Kidney capillary endothelial cell (primary cell): ENCODE measurements around the gene TREX2.

Experiments
- DNase-seq: peaks from one replicate; pipeline ENCODE4 v3.0.0-alpha.2; 2018; ENCODE audit warnings: low spot score

The TREX2 gene

DNA sequence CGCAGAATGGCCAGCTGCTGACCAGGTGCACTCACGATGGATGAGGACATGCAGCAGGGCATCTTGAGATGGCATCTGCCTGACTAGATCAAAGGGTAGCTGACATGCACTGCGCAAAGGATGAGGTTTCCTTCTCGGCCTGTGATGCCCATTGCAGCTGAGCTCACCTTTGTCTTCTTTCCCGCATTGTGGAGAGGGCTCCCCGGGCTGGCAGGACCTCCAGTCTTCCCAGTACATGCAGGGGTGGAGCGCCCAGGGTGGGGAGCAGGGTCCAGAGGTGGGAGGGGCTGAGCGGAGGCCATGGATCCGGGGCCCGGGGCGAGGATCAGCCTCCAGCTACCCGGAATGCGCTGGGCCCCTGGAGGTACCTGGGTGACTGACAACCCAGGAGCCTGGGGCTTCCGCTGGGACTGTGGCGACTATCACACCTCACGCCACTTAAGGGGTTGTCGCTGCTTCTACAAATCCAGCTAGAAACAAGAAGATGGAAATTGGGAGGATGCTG lies 12.0 kb downstream of the TREX2 start:
- no peak for DNase-seq

DNA sequence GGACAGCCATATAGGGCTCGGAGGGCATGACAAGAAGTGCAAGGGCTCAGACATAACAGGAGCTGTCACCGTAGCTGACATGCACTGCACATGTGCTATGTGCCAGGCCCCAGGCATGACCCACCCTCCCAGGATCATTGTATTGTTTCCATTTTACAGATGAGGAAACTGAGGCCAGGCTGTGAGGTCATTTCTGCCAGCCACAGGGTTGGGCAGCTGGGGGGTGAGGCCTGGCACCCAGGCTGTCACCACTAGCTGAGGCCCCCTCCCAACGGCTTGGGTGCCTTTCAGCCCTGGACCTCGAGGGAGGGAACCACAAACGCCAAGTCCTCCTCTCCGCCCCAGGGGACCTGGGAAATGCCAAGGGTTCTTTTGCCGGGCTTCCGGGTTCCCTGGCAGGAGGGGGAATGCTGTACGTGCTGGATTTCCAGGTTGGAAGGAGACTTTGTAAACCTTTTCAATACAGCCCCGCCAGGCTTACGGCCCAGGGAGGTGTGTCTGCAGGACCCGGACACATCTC lies 12.6 kb downstream of the TREX2 start:
- no peak for DNase-seq

DNA sequence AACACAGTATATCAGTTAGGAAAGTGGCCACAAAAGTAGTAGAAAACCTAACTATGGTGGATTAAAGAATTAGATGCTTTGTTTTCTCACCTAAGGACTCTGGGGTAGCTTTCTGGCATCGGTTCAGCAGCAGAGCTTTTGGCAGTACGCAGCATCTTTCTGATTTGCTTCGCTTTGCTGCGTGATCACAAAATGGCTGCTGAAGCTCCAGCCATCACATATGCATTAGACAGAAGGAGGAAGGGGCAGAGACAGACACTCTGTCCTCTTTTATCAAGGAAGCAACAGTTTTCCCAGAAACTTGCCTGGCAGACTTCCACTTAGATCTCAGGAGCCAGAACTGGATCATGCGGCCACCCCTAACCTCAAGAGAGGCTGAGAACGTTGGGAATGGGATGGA lies 15.1 kb downstream of the TREX2 start:
- no peak for DNase-seq

DNA sequence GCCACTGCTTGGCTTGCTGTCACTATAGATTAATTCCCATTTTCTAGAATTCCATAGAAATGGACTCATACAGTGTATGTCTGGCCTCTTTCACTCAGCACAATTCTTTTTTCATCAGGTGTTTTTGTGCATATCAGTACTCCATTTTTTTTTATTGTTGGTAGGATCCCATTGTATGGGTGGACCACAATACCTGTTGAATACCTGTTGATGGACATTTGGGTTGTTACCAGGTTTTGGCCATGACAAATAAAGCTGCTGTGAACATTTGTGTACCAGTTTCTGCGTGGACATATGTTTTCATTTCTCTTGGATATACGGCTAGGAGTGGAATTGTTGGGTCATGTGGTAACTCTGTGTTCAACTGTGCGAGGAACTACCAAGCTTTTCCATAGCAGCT lies 19.7 kb downstream of the TREX2 start:
- DNase-seq = no peak

DNA sequence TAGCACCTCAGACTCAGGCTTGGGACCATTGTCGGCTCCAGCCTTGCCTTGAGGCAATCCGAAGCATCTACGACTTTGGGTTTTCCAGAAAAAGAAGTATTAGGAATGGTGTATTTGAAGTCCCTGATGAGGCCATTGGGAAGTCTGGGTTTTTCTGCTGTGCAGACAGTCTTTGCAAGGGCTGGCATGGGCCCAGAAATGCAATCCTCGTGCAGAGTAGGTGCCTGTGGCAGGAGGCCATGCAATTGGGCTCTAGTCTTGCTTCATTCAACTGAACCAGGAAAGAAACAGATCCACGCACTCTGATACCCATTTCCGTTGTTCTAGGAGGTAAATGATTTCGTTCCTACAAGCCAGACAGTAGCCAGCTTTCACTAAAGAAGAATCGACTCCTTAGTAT lies 22.2 kb downstream of the TREX2 start:
- no peak for DNase-seq

DNA sequence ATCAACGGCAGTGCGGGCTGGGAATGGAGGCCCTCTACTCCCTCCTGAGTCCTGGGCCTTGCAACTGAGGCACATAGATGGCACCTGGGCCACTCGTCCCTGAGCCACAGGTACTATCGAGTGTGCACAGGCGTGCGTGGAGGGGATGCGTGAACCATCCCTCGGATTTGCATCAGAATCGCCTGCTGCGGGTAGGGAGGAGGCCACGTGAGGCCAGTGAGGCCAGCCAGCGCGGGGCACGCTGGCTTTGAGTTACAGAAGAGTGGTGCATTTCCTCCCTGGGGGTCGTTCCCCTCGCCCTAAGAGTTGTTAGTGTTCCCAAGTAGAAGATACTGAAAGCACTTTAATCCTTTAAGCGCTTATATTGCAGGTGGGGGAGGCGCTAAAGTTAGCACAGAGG lies 24.0 kb downstream of the TREX2 start:
- DNase-seq = no peak

DNA sequence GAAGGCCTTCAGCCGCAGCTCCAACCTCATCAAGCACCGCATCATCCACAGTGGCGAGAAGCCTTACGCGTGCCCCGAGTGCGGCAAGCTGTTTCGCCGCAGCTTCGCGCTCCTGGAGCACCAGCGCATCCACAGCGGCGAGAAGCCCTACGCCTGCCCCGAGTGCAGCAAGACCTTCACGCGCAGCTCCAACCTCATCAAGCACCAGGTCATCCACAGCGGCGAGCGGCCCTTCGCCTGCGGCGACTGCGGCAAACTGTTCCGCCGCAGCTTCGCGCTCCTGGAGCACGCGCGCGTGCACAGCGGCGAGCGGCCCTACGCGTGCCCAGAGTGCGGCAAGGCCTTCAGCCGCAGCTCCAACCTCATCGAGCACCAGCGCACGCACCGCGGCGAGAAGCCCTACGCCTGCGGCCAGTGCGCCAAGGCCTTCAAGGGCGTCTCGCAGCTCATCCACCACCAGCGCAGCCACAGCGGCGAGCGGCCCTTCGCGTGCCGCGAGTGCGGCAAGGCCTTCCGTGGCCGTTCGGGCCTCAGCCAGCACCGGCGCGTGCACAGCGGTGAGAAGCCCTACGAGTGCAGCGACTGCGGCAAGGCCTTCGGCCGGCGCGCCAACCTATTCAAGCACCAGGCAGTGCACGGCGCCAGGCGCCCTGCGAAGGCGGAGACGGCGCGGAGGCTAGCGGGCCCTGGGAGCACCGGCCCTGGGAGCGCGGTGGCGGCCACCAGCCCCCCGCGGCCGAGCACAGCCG lies 24.8 kb downstream of the TREX2 start:
- no peak for DNase-seq

DNA sequence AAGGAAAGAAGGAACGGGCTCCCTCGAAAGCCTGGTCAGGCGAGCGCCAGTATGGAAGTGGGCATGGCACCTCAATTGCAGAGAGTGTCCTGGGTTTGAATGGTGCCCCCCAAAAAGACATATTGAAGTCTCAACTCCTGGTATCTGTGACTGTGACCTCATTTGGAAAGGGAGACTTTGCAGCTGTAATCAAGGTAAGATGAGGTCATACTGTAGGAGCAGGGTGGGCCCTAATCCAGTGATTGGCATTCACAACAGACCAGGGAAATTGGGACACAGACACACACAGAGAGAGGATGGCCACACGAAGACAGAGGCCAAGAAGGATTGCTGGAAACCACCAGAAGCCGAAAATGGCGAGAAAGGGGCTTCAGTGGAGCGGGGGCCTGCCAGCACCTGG lies 28.2 kb downstream of the TREX2 start:
- no peak for DNase-seq

DNA sequence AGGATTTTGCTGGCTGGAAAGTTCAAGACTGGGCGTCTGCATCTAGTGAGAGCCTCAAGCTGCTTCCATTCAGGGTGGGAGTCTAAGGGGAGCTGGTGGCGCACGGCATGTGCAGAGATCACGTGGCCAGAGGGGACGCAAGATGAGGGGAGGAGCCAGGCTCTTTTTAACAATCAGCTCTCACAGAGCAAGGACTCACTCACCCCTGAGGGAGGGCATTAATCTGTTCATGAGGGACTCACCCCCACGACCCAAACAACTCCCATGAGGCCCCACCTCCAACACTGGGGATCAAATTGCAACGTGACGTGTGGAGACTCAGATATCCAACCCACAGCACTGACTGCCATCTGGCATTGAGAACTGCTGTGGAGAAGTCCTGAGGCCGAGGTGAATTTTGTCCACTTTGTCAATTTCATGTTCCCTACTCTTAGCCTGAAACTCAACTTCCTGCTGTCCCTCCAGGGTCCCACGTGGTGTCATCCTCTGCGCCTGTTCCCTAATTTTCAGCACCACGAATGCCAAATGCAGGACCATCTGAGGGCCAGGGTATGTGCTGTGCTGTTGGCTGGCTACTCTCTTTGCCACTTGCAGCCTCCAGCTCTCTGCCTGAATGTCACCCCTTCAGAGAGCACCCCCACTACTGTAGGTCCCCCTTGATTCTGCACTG lies 28.9 kb downstream of the TREX2 start:
- no peak for DNase-seq

DNA sequence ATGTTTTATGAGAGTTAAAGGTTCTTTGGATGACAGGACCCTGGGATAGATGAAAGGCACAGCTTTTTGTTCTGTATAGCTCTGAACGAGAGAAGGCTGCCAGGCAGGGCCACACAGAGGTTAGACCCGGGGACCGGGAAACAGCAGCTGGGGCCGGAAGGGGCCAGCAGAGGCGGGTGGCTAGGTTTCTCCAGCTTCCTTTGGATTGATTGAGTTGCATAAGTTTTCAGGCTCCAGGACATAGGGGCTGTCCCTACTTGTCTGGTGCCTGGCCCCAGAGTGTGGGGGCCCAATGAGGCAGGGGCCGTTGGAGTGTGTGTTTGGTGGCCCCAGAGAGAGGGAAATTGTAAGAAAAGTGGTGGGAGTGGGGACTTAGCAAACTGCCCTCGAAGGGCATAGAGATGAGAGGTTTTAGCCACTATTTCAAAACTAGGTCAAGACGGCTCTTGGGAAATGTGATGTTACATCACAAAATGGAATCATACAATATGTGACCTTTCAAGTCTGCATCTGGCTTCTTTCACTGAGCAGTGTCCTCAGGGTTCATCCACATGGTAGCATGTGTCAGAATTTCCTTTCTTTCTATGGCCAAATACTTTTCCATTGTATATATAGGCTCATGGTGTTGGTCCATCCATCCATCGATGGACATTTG lies 30.9 kb downstream of the TREX2 start:
- no peak for DNase-seq

DNA sequence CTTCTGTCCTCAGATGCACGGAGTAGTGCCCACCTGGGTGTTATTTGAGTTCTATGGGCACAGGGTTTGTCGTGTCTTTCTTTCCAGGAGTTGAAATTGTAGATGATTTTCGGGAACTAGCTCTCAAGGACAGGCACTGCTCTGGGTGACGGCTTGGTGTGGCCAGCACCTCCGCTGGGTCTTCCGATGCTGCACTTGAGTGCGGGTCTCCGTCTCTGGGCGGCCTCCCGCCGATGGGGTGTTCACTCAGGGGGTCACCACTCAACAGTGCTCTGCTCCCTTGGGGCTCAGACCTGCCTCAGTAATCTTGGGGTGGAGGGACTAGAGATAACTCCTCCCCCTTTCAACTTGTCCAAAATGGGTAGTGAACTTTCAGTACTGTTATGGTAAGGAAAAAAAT lies 32.1 kb downstream of the TREX2 start:
- no peak for DNase-seq

DNA sequence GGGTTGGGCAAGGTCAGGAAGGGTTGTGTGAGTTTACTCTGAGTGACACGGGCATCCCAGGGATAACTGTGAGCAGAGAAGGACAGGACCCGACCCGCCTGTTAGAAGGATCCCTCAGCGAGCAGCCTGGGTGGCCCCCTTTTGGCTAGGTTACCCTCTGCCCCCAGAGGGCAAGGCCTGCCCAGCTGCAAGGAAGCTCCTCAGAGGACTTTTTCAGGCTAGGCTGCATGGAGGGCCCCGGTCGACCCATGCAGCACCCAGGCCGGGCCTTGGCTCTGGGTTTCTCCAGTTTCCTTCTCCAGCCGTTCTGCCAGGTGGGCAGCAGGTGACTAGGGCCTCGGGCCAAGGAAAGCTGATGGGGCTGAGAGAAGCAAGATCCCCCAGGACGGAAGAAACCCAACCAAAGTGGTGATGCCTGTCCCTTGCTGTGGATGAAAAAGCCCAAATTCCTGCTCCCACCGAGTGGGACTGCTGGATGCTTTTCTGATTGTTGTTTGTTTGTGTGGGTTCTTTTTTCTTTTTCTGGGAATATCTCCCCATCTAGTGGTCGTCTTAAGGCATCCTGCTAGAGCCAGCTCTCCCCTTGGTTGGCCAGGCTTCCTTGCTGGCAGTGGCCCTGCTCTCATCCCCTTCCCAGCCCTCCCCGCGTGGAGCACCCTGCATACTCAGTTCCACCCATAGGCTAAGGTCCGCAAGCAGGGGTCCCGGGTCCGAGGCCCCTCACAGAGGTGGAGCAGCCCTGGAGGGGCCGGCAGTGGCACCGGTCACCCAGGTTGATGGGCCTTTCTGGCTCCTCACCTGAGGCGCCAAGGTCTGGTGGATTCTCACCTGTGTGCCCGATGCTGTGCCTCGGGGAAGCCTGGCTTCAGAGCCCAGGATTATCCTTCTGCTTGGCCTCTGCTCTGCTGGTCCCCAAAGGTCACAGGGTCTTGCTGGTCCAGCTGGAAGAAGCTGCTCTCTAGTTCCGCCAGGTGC lies 32.8 kb downstream of the TREX2 start:
- DNase-seq = no peak

DNA sequence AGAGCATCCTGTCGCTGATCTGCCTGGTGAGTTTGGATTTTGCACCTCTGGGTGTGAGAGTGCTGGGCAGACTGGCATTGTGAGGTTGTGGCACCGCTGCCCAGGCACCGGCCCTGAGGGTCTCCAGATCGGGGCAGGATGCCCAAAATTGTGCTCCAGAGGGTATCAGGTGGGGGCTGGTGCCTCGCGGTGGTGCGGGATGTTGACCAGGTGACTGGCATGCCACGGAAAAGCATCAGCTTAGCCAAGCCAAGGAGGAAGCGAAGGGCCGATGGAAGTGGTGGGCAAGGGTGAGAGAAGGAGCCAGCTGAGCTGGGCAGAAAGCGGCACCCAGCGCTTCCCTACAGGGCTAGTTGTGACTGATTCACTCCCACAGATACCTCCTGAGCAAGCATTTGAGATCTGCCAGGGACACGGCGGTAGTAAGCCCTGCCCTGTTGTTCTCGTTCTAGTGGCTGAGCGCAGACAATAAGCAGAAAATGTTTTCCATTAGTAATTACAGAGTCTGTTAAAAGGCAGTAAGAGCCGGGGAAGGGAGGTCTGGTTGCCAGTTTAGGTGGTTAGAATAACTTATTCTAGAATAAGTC lies 33.8 kb downstream of the TREX2 start:
- DNase-seq = no peak

DNA sequence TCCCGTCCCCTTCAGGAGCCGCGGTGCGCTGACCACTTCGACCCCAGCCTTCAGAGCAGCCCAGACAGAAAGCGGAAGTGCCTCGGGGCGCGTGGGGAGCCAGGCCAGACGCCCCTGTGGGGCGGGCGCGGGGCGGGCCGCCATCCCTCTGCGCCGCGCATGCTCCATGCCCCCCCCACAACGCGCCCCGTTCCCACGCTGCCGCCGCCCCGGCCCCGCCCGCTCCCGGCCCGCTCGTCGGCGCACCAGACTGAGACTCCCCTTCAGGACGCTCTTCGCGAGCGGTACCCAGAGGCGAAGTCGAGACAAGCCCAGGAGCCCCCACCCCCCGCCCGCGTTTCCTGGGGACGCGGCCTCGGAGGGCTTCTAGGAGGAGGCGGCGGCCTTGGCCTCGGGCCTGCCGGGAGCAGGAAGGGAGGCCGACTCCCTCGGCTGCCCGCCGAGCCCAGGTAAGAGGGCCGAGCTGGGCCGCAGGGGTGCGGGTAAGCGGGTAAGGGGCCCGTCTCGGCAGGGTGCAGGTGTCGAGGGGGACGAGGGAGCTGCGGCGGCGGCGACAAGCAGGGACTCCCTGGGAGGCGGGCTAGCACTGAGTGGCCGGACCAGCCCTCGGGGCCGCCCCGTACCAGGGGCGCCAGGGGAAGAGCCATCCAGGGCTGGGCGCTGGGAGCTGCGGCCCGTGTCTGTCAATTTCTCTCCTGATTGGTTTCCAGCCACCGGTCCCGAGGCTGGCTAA lies 34.4 kb downstream of the TREX2 start, which contains the start of gene ZFP92:
Gene ZFP92 (plus strand): TSS at position 218 of the 733 bp plus-strand sequence. CDS start 6,851 bp downstream, outside the sequence.
- DNase-seq = no peak

DNA sequence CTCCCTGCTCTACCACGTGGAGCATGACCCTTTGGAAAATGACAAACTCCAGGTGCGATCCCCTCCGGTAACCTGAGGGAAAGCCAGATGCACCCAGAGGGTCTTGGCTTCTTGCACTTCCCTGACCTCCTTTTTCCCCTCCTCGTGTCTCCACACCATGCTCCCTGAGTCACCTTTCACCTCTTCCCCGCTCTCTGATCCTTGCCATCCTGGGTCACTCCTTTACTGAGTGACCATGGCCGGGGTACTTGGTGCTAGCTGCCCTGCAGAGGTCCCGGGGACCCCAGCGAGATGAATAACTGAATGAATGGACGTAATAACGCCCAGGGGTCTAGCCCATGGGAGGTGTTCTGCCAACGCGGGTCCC lies 35.0 kb downstream of the TREX2 start:
- DNase-seq = no peak

DNA sequence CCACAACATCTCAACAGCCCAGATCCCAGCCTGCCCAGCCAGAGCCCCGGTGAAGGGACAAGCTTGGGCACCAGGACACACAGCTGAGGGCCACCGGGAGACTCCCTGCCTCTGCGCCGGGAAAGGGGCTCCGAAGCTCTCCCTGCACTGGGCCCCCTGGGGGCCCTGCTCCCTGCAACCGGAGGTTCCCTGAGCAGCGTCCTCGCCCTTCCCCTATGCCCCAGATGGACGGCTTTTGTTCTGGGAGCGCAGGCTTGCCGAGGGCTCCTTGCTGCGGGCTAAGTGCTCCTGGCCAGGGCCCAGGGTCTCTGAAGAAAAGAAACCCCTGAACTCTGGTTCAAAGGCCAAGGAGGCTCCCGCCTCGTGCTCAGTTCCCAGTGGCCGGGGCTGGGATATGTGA lies 35.5 kb downstream of the TREX2 start:
- DNase-seq = no peak

DNA sequence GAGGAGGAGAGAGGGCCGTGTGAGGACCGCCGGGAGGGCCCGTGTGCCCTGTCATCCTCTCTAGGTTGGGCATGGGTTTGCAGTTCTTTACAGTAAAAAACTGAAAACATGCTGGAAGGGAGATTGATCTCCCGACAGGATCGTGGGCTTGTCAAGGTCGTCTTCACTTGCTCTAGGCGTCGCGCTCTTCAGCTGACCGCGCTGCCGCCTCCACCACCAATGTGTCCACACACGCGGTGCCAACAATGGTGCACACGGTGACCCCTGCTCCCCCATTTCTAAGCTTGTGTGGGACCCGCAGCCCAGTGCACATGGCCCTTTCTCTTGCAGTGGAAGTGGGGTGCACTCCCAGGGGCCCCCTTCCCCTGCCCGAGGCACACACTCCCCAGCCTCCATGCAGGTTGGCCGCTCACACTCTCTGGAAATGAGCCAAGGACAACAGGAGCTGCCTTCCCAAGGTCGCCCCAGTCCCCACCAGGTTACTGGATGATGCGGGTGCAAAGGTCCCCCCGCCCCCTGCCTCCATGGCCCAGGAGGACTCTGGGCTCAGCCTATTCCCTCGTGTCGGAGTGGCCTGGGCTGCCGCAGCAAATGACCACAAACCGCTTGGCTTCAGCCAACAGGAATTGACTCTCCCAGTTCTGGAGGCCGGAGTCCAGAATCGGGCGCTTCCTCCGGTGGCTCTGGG lies 36.3 kb downstream of the TREX2 start:
- DNase-seq = no peak

DNA sequence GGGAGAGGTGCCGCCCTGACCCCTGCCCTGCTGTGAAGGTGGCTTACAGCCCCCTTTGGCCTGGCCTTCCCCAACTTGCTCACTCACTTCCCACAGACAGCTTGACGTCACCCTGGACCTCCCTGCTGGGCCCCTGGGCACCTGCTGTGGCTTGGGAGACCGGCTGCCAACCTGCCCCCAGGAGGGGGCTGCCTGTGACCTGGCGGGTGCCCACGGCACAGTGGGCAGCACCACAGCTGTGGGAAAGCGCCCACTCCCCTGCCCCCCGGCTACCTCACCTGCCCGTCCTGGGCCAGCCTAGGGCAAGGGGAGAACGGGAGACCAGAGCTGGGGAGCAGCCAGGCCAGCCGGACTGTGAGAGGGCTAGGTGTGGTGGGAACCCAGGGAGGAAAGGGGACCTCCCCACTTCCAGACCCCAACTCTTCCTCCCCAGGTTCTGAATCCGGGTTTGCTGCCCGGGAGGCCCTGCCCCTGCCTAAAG lies 36.9 kb downstream of the TREX2 start:
- DNase-seq = no peak

DNA sequence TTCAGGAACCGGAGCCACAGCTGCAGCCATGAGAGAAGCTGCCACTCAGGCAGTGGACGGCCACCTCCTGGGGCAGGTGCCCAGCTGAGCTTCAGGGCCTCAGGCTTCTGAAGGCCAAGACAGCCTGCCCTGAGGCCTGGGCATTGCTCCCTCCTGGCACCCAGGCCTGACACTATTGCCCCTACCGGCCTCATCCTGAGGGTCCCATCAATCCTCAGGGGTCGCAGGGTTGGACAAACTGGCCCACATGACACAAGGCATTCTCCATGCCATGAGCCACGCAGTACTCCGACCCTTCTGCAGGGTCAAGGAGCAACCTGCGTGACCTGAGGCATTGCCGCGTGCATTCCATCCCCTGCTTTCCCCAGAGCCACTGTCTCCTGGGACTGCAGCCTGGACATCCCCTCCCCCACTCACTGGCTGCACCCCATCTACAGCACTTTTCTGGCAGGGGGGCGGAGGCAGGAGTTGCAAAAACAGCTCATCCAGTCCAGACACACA lies 37.6 kb downstream of the TREX2 start:
- no peak for DNase-seq

DNA sequence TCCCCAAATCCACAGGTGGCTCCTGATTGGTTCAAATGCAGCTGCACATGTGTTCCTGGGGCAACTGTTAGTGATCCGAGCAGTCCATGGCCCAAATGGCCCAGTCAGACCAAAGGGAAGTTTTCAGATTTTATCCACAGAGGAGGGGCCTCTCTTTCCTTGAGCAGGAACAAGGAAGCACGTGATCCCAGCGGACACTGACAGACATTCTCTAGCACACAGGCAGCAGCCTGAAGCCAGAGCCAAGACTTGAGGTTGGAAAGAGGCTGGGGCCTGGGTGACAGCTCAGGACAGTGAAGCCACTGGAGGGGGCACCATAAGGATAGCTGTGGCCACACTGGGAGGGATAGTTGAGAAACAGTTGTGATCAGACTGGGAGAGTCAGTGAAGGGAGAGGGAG lies 38.1 kb downstream of the TREX2 start:
- no peak for DNase-seq
